Astrocyte (in vitro differentiated cells and primary cell): ENCODE measurements around the gene TLX2. TPM values are rescaled to one million over a fixed set of nuclear protein-coding genes. Genes with fewer than 3 reads are reported as not detected.

ENCODE experiments used
- DNase-seq: peaks from one replicate; pipeline ENCODE4 v3.0.0-alpha.2; 2010; ENCODE audit warnings: low read depth
- FAIRE-seq: peaks from 2 replicates; lab custom pipeline; 2011; peaks lifted over from hg19 to GRCh38; lab: Jason Lieb, UNC
- H2AFZ ChIP-seq: 2 replicates; pipeline ENCODE4 v1.6.0; 2012; ENCODE audit warnings: low read depth, low read length, inconsistent platforms
- H3K27ac ChIP-seq: 2 replicates; pipeline ENCODE4 v1.5.1; 2011; ENCODE audit warnings: low read depth, low read length, inconsistent platforms
- H3K27me3 ChIP-seq: 2 replicates; pipeline ENCODE4 v1.6.0; 2011; ENCODE audit warnings: low read length, inconsistent platforms; ENCODE audit not compliant: insufficient read depth
- H3K36me3 ChIP-seq: 2 replicates; pipeline ENCODE4 v1.5.1; 2011; ENCODE audit warnings: low read length, inconsistent platforms; ENCODE audit not compliant: insufficient read depth
- H3K4me1 ChIP-seq: 2 replicates; pipeline ENCODE4 v1.5.1; 2011; ENCODE audit warnings: low read length, inconsistent platforms; ENCODE audit not compliant: insufficient read depth
- H3K4me2 ChIP-seq: 2 replicates; pipeline ENCODE4 v1.6.0; 2012; ENCODE audit warnings: low read length, inconsistent platforms
- H3K4me3 ChIP-seq: 2 replicates; pipeline ENCODE4 v1.5.1; 2011; ENCODE audit warnings: low read depth, mild to moderate bottlenecking, low read length, inconsistent platforms; ENCODE audit not compliant: insufficient read depth
- H3K79me2 ChIP-seq: 2 replicates; pipeline ENCODE4 v1.6.0; 2012; ENCODE audit warnings: mild to moderate bottlenecking, low read length, inconsistent platforms; ENCODE audit not compliant: insufficient read depth
- H3K9ac ChIP-seq: 2 replicates; pipeline ENCODE4 v1.6.0; 2012; ENCODE audit warnings: mild to moderate bottlenecking, low read length, inconsistent platforms
- H3K9me3 ChIP-seq: 2 replicates; pipeline ENCODE4 v1.5.1; 2012; ENCODE audit warnings: low read depth, mild to moderate bottlenecking, low read length, inconsistent platforms; ENCODE audit not compliant: insufficient read depth
- H4K20me1 ChIP-seq: 2 replicates; pipeline ENCODE4 v1.6.0; 2012; ENCODE audit warnings: low read length, inconsistent platforms; ENCODE audit not compliant: insufficient read depth
- H3K27ac Mint-ChIP-seq: one replicate; pipeline ENCODE4 v1.8.0; 2021; ENCODE audit warnings: mild to moderate bottlenecking, mixed read lengths; ENCODE audit not compliant: unreplicated experiment
- H3K27me3 Mint-ChIP-seq: one replicate; pipeline ENCODE4 v1.8.0; 2021; ENCODE audit warnings: low read depth, mixed read lengths; ENCODE audit not compliant: unreplicated experiment
- H3K36me3 Mint-ChIP-seq: one replicate; pipeline ENCODE4 v1.8.0; 2021; ENCODE audit warnings: low read depth, mixed read lengths; ENCODE audit not compliant: unreplicated experiment
- H3K4me1 Mint-ChIP-seq: one replicate; pipeline ENCODE4 v1.8.0; 2021; ENCODE audit warnings: low read depth, mixed read lengths; ENCODE audit not compliant: unreplicated experiment
- H3K4me3 Mint-ChIP-seq: one replicate; pipeline ENCODE4 v1.8.0; 2021; ENCODE audit warnings: mild to moderate bottlenecking, moderate library complexity, mixed read lengths; ENCODE audit not compliant: unreplicated experiment
- H3K9me3 Mint-ChIP-seq: one replicate; pipeline ENCODE4 v1.8.0; 2021; ENCODE audit warnings: mild to moderate bottlenecking, mixed read lengths; ENCODE audit not compliant: unreplicated experiment
- EZH2 ChIP-seq: IDR thresholded peaks from 2 replicates; pipeline ENCODE4 v1.6.1; 2012; ENCODE audit warnings: mild to moderate bottlenecking, low read length, inconsistent platforms; ENCODE audit not compliant: insufficient read depth
- total RNA-seq: library from RNA; stranded (reverse); gene quantifications from 2 replicates; pipeline ENCODE4 v1.2.1, GENCODE V29; 2021
- TF ChIP-seq, protein P1 (sequence below): IDR thresholded peaks from 2 replicates; pipeline ENCODE4 v1.5.1; 2011; ENCODE audit warnings: low read depth, mild to moderate bottlenecking, inconsistent platforms, low read length, moderate library complexity; ENCODE audit not compliant: insufficient read depth

TLX2 gene
- total RNA-seq, 1 donor from 2014 or later, result not detected

DNA sequence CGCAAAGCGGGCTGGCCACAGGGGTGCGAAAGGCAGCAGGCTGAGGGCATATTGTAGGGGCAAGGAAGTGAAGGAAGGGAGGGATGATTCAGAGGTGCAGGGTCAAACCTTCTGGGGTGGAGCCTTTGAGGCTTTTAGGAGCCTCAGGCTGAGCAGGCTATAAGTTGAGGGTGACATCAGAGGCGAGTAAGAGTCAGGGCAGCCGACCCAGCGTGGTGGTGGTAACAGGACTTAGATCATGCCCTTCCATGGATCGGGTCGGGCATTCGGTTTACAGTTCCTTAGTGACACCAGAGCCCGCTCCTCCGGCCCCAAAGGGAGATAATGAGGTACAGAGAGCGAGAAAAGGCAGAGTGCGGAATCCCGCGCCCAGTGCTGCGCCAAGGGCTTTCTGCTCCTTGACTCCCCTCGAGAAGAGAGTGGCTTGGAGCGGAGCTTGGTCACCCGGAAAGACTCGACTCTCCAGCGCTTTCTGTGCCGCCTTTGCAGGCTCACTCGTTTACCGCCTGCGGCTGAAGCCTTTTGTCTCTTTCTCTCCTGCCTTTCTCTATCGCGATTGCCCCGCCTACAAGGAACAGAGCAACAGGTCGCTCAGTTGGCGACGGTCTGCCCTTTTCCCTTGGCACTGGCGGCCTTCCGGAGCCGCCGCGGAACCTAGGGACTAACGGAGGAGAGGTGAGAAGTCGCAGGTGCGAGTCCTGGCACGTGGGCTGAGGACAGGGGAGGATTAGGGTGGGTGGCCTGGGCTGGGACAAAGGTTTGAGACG lies 15.6 kb upstream of the TLX2 start:
- FAIRE-seq (no peak), DNase-seq (no peak)
- peaks cover 66% of the 10 kb centered on the region for H3K27me3 Mint-ChIP-seq
- Histone ChIP-seq H3K4me2 (peak overlapping the region; percentile 85), H3K27me3 (peaks cover 42% of the 10 kb centered on the region), H3K79me2 (no peaks in the 10 kb centered on the region), H2AFZ (peak overlapping the region; percentile 21), H3K9ac (no peak overlapping the region), H3K9me3 (no peaks in the 10 kb centered on the region), H3K4me1 (peaks cover 29% of the 10 kb centered on the region), H4K20me1 (no peaks in the 10 kb centered on the region), H3K36me3 (no peaks in the 10 kb centered on the region), H3K4me3 (peak overlapping the region; percentile 5), H3K27ac (no peak overlapping the region)
- TF ChIP-seq, protein P1, sequence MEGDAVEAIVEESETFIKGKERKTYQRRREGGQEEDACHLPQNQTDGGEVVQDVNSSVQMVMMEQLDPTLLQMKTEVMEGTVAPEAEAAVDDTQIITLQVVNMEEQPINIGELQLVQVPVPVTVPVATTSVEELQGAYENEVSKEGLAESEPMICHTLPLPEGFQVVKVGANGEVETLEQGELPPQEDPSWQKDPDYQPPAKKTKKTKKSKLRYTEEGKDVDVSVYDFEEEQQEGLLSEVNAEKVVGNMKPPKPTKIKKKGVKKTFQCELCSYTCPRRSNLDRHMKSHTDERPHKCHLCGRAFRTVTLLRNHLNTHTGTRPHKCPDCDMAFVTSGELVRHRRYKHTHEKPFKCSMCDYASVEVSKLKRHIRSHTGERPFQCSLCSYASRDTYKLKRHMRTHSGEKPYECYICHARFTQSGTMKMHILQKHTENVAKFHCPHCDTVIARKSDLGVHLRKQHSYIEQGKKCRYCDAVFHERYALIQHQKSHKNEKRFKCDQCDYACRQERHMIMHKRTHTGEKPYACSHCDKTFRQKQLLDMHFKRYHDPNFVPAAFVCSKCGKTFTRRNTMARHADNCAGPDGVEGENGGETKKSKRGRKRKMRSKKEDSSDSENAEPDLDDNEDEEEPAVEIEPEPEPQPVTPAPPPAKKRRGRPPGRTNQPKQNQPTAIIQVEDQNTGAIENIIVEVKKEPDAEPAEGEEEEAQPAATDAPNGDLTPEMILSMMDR, result no peak
- TF ChIP-seq EZH2, result peak; percentile 89
- peaks cover 11% of the 10 kb centered on the region for H3K4me1 Mint-ChIP-seq
- peak overlapping the region; percentile 38 for H3K27ac Mint-ChIP-seq
- no peaks in the 10 kb centered on the region for H3K9me3 Mint-ChIP-seq
- peak overlapping the region; percentile 81 for H3K4me3 Mint-ChIP-seq
- peaks cover 6% of the 10 kb centered on the region for H3K36me3 Mint-ChIP-seq

GRCh38 chr2:74499267-74499939 lies 14.8 kb upstream of the TLX2 start, which contains the start of gene LBX2:
LBX2 (minus strand) TSS chr2:74499603; CDS start chr2:74499537, 66 bp downstream.
- Histone ChIP-seq H3K79me2 (peaks cover 4% of the 10 kb centered on the region), H3K4me1 (peaks cover 36% of the 10 kb centered on the region), H2AFZ (peak within 1 kb of the TSS; percentile 21), H3K9ac (no peak within 1 kb of the TSS), H3K9me3 (no peaks in the 10 kb centered on the region), H3K36me3 (no peaks in the 10 kb centered on the region), H4K20me1 (no peaks in the 10 kb centered on the region), H3K27ac (no peak within 1 kb of the TSS), H3K27me3 (peaks cover 42% of the 10 kb centered on the region), H3K4me2 (peak within 1 kb of the TSS; percentile 85), H3K4me3 (peak within 1 kb of the TSS; percentile 5)
- Mint-ChIP-seq H3K4me3 (peak within 1 kb of the TSS; percentile 81), H3K36me3 (peaks cover 6% of the 10 kb centered on the region), H3K27me3 (peaks cover 66% of the 10 kb centered on the region), H3K4me1 (peaks cover 13% of the 10 kb centered on the region), H3K27ac (peak within 1 kb of the TSS; percentile 38), H3K9me3 (no peaks in the 10 kb centered on the region)
- no peak for FAIRE-seq
- DNase-seq, result no peak
- TF ChIP-seq, protein P1, result no peak
- TF ChIP-seq EZH2, result peak; percentile 79
